Right kidney (tissue), 1 donor: ENCODE measurements around the gene TMEM167A.

Experiments used
- DNase-seq: peaks from one replicate; pipeline ENCODE4 v3.0.0-alpha.2; 2016

Gene TMEM167A

DNA sequence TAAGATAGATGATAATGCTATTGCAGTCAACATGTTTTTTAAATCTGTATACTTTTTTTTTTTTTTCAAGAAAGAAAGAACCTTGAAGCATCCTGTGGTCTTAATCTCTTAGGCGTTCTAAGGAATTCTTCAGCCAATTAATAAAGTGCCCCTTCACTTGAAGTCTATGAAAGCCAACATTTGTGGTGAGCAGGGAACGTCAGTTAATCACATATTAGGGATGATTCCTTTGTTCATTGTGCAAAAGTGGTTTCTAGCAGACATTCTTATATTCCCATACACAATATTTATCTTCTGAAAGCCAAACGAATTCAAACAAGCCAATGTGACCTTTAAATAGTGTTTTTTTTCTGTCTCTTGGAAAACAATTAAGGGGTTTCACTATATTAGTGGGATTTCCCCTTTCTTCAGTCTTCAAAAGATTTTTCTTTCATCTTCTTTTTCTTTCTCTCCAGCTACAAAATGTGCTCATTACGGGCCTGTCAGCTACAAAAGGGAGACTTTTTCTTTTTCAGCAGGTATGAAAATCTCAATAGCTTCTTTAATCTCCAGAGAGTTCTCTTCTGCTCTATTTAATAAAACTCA, 40.1 kb downstream of the TMEM167A start:
- no peak for DNase-seq

DNA sequence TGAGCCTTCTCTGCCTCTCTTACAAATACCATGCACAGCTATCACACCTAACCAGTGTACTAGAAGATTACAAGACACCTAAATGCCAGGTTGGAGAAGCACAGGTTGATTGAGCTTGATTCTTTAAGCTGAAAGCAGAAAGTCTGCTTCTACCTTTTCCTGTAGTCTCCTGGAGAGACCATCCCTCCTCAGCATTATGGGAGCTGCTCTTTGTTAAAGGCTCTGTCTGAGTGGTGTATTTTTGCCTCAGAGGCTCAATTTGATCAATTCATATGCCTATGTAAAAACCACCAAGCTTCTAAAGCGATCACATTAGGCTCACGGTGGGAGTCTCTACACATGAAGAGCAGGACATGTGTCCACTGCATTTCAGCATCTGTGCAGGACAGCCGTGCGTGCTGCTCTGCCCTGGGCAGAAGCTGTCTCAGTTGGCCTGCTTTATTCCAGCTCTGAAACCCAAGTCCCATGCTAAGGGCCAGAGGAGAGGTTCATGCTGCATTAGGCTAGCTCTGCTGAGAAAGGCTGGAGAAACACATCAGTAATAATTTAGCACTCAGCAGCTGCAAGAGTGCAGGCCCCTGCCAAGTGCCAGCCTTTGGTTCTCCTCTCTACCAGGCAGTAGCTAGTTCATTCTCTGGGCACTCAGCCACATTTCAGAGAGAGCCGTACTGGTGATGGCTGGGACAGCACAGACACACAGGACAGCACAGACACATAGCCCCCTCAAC, 41.7 kb downstream of the TMEM167A start:
- DNase-seq = no peak

DNA sequence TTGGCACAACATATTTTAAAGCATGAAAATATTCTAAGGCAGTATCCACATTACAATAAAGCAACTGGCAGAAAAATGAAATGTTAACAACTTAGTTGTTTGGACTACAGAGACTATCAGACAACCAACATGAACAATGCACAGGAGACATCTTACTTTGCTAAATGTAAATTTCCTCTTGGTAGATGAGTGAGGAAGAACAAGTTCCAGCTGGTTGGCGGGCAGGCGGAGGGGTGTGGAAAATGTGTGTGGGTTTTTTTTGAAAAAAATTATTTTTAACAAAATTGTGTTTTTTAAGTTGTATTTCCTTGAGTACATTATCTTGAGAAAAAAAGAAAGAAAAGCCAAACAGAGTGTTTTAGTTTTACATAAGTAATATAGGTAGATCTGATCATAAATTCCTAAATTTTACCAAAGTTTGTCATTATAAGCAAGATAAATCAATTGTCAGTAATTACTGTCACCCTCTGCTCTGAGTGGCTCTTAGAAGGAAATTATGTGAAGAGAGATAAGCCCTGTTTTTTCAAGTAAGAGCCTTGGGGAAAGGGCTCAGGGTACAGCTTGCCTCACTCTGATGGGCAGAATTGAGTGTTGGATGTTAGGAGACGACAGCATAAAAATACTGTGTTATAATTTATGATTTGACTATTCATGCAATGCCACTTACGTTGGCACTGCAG, 42.5 kb downstream of the TMEM167A start:
- no peak for DNase-seq

DNA sequence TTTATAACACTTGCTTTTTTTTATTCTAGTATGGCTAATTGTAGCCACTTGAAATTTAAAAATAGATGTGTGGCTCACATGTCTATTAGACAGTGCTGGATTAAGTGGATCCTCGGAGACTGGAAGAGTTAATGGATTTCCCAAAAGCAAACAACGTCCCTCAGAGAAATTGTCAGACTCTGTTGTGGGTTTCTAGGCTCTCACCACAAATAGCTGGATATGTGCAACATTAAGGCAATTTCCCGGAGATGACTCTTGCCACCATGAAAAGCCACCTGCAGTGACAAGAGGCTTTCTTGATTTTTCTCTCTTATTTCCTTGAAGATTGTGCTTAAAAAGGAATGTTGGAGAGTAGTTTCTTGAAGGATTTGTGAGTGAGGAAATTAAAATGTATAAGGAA, 43.2 kb downstream of the TMEM167A start:
- DNase-seq = no peak

DNA sequence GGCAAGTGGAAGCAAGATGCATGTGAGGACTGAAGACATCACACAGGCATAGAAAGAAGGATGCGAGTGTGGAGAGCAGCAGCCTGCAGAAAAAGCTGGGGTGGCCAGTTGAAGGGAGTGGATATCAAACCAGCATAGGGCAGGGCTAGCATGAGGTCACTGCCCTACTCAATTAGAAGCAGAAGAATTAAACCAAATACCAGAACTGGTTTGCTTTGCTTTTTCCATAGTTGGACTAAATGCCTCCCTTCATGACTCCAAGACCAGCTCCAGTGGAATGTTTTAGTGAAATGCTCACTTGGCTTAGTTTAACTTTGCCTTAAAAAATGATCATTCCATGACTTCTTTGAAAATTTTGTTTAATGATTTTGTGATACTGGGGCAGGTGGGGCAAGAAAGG, 45.8 kb downstream of the TMEM167A start:
- no peak for DNase-seq

DNA sequence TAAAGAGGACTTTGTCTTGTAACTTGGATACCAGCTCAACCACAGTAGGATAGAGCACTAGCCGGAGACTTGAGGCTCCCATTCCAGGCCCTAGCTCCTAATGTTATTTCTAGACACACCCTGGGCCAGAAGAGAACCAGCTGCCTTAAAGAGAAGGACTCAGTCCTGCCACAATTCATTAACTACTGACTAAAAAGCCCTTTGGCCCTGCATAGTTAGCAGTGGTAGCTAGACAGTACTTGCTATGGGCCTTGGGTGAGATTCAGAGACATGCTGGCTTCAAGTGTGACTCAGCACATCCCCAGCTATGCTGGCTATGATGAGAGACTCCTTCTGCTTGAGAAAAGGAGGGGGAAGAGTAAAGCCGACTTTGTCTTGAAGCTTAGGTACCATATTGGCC, 47.3 kb downstream of the TMEM167A start:
- DNase-seq = no peak

DNA sequence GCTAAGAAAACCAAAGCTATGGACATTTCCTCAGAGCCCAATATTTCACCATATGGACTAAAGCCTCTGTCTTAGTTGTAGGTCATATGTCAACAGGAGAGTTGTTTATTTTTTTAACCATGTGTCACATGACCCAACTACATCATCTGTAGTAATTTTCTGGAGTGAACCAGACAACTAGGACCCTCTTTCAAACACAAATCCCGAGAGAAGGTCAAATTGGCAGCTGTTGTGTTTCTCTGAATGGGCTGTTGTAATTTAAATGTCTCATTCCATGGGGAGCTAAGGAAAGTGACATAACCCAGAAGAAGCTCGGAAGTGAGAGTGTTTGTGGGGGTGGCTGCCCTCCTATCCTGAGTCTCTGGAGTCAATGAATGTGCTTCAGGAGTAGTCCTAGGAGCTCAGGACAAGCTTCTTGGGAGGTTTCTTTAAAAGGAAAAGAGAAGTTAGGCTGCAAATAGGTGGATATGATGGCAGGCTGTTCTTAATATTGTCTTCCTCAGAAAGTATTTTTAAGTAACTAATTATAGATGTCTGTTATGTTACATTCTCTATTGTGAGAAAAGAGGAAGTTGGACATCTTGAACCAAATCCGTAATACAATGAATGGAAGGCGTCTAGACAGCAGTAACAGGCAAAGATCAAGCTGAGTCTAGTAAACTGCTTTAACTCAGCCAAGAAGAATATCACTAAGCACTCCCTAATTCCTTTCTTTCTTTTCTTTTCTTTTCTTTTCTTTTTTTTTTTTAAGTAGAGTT, 50.1 kb downstream of the TMEM167A start:
- no peak for DNase-seq

DNA sequence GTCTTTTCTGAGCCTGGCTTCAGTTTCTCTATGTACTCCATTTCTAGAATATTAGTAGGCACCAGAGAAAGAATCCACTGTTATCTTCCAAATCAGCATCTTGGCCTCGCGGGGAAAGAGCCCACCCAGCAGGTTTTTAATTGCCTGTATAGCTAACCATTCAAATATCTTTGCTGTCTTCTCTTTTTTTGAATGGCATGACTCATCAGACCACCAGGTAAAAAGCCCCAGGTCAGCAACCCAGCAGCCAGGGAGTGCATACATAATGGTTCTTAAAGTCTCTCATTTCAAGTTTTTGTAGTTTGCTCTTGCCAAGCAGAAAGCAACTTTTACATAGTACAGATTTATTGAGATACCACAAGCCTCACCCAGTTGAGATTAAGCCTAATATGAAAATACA, 50.7 kb downstream of the TMEM167A start:
- DNase-seq = no peak

DNA sequence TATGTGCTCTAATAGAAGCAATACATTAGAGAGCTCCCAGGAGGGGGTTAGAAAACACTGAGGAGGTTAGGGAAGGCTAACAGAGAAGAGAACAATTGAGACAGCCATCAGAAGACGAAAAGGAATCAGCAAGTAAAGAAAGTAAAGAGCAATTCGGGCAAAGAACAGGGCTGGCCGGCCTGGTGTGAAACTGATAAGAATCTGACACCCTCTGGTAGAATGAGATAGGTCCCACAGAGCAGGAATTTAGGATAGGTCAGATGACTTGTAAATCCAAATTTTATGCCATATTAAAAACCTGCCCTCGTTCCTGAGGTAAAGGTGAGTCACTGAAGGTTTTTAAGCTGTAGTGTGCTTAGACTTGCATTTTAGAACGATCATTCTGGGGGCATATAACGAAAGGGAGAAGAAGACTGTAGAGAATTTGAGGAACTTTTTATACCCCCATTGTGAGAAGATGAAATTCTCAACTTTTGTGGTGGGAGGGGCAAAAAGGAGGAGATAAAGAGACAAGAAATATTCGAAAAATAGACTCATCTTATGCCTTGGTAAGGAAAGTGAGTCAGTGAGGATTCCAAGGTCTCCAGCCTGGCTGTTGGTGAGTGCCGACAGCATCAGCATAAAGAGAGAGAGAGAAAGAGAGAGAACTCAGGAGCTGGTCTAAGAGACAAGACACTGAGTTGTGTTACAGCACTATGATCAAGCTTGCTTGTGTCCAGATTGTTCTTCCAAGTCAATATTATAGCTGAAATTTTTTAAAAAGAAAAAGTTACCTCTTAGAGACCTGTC, 51.3 kb downstream of the TMEM167A start:
- no peak for DNase-seq

DNA sequence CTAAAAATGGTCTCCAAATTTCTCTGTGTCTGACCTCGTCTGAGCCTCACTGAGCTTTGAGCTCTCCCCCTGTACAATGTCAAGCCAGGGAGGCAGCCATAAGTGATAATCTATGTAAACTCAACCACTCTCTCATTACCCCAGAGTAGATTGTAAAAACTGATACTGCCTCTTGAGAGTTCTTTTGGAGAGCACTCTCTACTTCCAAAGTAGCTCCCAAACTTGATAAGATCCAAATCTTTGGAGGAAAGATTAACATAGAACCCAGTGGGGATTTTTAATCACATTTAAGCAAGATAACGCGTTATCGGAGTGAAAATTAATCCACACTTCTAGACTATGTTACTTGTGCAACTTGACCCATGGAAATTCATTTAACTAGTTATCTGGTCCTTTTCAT, 54.9 kb downstream of the TMEM167A start:
- DNase-seq = no peak

DNA sequence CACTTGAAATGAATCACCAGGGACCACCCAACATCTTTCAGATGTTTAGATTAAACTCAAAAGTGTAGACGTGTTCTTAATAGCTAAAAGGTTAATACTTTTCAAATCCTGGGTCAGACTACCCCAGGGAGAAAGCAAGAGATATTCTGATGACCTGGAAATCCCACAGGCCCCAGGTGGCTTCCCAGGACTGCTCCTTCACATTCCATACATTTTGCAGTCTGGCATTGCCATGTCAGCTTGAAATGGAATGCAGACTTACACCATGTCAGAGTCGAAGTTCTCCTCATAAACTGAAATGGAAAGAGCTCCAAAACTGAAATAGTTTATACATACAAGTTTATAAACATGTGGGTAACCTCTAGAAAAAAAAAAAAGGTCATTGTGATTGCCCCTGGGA, 61.5 kb downstream of the TMEM167A start:
- DNase-seq = no peak

DNA sequence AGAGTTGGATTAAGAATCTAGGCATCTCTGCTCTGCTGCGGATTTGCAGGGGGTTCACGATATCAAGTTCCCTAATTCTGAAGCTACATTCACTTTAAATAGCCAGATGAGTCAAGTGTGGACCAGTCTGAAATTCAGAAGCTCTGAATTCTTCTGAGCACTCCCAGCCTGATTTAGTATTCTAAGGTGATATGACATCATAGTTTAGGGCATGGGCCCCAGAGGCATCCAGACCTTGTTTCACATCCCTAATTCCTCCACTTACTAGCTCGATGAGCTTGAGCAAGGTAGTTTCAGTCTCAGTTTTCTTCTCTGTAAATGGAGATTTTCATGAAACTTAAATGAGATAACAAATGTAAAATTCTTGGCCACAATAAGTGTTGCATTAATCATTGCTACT, 65.2 kb downstream of the TMEM167A start:
- DNase-seq = no peak

DNA sequence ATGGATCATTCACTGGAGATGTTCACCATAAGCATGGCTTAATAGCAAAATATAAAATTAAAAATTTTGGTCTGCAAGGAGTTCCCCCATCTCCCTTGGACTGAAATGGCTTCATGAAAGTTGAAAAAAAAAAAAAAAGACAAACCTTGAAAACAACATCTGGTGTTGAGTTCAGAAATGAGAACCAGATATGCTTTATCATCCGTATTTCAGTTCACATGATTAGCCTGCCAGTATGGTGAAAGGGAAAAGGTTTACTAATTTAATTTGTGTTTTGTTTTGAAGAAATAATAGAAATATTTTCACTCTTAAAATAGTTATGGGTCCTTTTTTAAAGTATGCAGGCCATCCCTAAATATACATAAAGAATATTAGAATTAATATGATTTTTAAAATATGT, 67.8 kb downstream of the TMEM167A start:
- DNase-seq = no peak

DNA sequence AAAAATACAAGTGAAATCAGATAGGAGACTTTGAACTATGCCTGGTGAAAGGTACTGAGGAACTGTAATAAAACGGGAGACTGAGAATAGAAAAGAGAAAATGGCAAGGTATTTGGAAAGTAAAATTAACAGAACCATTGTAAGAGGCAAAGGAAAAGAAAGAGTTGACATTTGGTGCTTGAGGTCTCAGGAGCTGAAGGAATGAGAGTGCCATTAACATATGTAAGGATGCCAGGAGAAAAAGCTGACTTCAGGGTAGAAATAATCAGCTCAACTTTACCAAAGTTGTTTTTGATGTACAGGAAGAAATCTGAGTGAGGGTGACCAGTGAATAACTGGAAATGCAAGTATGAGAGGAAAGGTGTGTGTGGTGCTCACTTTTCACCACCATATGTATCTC, 69.4 kb downstream of the TMEM167A start:
- no peak for DNase-seq

DNA sequence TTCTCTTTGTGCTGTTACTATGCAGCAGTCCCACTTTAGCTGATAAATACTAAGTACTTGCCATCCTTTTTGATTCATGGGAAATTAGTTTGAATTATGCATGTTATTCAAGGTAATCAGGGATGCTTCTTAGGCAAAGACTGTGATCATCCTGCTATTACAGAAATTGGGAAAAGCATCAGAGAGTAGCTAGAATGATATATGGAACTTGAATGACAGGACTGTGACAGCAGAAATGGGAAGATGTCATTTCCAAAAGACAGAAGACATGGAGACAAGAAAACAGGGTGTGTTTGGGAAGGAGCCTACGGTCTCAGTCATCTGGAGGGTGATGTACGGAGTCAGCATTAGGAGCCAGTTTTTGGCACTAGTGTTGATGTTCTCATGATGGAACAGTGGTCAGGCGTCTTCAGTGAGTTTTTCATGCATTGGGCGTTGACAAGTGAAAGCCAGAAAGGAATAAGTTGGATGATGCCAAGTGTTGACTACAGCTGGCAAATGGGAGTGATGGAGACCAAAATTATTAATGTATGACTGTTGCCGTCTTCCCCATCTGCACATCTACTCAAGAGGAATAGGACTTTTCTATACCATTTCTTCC, 70.4 kb downstream of the TMEM167A start:
- DNase-seq = no peak

DNA sequence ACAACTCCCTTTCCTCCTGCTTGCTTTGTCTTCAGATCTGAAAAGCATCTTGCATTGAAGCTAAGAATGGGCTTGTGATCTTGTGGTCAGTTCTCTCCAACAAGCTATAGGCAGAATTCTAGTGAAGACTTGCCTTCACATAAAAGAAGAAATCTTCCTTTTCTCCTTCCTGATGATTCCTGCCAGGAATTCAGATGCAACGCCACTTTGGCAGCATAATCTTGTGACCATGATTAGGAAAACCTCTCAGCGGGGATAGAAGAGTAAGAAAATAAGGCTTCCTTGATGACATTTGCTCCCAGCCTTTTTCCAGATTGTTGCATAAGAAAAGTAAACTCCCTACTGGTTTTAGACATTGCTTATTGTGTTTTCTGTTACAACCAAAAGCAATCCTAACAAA, 73.4 kb downstream of the TMEM167A start:
- no peak for DNase-seq
